Measurements from ENCODE around the gene F13A1.

Gene F13A1

DNA sequence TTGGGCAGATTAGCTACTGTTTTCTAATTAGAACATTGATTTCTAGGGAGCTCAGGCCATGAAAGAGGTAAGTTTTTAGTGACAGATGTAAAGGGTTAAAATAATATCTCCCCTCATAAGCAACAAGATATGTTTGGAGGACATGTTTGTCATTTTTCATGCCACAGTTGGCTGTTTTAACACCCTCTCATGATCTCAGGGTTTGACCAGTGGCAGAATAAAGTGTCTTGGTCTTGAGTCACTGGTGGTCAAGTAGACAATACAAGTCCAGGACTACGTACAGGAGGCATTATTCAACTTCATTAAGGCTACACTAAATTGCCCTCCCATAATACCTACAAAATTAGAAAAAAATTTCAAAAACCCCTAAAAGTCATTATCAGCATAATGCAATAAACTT is 92.6 kb downstream of the F13A1 start:
- no peak for DNase-seq (ENCODE audit: low spot score)
- TF ChIP-seq, protein P1, sequence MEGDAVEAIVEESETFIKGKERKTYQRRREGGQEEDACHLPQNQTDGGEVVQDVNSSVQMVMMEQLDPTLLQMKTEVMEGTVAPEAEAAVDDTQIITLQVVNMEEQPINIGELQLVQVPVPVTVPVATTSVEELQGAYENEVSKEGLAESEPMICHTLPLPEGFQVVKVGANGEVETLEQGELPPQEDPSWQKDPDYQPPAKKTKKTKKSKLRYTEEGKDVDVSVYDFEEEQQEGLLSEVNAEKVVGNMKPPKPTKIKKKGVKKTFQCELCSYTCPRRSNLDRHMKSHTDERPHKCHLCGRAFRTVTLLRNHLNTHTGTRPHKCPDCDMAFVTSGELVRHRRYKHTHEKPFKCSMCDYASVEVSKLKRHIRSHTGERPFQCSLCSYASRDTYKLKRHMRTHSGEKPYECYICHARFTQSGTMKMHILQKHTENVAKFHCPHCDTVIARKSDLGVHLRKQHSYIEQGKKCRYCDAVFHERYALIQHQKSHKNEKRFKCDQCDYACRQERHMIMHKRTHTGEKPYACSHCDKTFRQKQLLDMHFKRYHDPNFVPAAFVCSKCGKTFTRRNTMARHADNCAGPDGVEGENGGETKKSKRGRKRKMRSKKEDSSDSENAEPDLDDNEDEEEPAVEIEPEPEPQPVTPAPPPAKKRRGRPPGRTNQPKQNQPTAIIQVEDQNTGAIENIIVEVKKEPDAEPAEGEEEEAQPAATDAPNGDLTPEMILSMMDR (IDR thresholded peaks at IDR 0.05; ENCODE audit: extremely low read depth, insufficient read depth, missing control alignments): no peak
- in situ Hi-C loops (cut with MboI; ENCODE audit: low pct_unique_long_range_greater_than_20kb, low sequenced_read_pairs, unreplicated experiment): no loop called here

DNA sequence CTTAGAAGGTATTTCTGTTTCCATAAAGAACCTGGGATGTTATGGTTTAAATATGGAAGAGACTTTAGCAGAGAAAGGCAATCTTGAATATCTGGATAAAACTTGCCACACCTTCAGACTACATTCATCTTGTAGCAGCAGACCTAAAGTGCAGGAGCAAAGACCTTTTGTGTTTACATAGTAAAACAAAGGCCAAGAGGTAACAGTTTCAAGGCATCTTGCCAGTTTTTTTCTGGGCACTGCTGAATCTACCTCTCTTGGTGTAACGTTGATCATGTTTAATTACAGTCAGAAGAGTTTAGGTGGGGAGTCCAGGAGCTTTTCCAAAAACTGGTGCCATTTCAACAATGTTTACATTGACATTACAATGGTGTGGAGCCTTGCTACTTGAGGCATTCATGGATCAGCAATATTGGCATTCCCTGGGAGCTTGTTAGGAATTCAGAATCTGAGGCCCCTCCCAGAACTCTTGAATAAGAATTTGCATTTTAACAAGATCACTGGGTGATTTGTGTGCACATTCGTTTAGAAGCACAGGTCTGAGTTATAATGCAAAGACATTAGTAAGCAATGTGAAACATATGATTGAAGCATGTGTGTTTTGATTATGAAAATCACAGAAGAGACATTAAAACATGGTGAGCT is 94.5 kb downstream of the F13A1 start:
- TF ChIP-seq, protein P1 (IDR thresholded peaks at IDR 0.05; ENCODE audit: extremely low read depth, insufficient read depth, missing control alignments): no peak
- DNase-seq (ENCODE audit: low spot score): no peak
- in situ Hi-C loops (cut with MboI; ENCODE audit: low pct_unique_long_range_greater_than_20kb, low sequenced_read_pairs, unreplicated experiment): no loop called here

GRCh38 chr6:6224933-6225486 is 95.5 kb downstream of the F13A1 start:
- TF ChIP-seq, protein P1 (IDR thresholded peaks at IDR 0.05; ENCODE audit: extremely low read depth, insufficient read depth, missing control alignments): no peak
- in situ Hi-C loops (cut with MboI; ENCODE audit: low pct_unique_long_range_greater_than_20kb, low sequenced_read_pairs, unreplicated experiment): no loop called here
- no peak for DNase-seq (ENCODE audit: low spot score)

DNA sequence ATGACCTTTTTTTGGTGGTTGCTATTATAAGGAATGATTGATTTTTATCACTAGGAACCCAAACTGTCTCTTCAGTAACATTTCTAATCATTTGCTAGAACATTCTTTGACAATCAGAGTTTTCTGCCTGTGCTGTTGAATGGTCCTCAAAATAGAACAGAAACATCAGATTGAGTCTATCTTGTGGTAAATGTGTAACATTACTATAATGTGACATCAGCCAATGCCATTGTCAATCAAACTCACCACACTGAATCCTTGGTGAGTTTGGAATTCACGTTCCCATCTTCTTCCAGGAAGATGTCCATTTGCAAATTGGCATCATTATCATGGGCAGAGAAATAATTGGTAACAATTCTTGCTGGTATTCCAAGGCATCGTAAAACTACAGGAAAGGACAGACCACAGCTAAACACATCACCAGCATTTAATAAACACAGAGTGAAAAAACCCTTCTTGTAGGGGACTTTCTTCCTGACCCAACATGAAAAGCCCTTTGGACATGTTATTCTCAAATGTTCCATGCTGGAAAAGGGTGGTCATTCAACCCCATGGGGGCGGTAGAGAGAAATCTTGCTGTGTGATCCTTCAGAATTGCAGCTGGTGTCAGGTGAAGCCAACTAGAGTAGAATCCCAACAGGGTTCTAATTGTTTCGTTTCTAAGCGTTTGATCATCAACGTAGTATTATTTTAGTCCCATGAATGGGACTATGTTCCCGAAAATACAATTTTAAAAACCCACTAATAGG is 98.5 kb downstream of the F13A1 start:
- TF ChIP-seq, protein P1 (IDR thresholded peaks at IDR 0.05; ENCODE audit: extremely low read depth, insufficient read depth, missing control alignments): peak; percentile 24
- in situ Hi-C loops (cut with MboI; ENCODE audit: low pct_unique_long_range_greater_than_20kb, low sequenced_read_pairs, unreplicated experiment): no loop called here
- DNase-seq (ENCODE audit: low spot score): peak; percentile 17

DNA sequence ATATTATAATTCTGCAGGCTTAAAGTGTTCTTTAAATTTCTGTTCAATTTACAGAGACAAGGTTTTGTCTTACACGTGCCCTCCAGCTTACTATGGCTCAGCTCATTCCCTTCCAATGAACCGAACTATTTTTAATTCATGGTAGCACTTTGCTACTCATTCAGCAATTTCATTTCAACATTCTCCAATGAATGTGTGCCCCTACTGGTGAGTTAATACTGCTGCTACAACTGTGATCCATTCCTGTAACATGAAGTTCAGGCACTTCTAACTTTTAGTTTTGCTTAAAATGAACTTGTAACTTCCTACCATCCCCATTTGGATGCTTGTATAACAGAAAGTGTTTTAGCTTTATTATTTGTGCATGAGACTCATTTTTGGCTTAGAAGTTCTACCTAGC is 99.7 kb downstream of the F13A1 start:
- TF ChIP-seq, protein P1 (IDR thresholded peaks at IDR 0.05; ENCODE audit: extremely low read depth, insufficient read depth, missing control alignments): peak; percentile 19
- in situ Hi-C loops (cut with MboI; ENCODE audit: low pct_unique_long_range_greater_than_20kb, low sequenced_read_pairs, unreplicated experiment): no loop called here
- DNase-seq (ENCODE audit: low spot score): no peak

- in situ Hi-C loops (cut with MboI; ENCODE audit: low pct_unique_long_range_greater_than_20kb, low sequenced_read_pairs, unreplicated experiment): no loop called here
- TF ChIP-seq, protein P1 (IDR thresholded peaks at IDR 0.05; ENCODE audit: extremely low read depth, insufficient read depth, missing control alignments): no peak
- DNase-seq (ENCODE audit: low spot score): no peak
Observed at GRCh38 chr6:6219716-6220115, 100.7 kb downstream of the F13A1 start.

Measured in GM13977 (cell line).